ENCODE results near the gene LGI2. TPM values are rescaled to one million over a fixed set of nuclear protein-coding genes. Genes with fewer than 3 reads are reported as not detected.

LGI2 gene
- polyA plus RNA-seq, 1 of the 3 experiments (the other 2 are of a cell fraction): not detected

DNA sequence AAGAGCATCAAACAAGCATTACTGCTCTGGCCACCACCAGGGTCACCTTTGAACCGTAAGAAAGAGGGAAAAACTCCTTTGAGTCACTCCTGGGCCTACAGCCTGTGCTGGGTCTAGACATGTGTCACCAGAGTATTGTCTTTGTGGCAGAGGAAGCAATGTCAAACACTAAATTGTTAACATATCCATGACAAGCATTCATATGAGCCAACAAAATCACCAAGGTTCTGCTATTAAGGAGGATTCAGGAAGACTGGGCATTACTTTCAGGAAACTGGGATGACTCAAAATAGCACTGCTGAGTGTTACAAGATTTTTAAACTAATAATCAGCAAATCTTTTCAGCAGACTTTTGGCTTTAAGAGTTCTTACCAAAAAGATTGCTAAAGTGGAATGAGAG is 28.1 kb downstream of the LGI2 start:
- WGBS (ENCODE audit: low lambda C conversion rate): 20% methylated on average over 1 of the region's 1 CpG
- Histone ChIP-seq H4K20me1 (ENCODE audit: insufficient read depth) (no peaks in the 10 kb centered on the region), H3K79me2 (ENCODE audit: insufficient read depth) (no peaks in the 10 kb centered on the region), H3K9me3 (no peaks in the 10 kb centered on the region), H3K9ac (no peak overlapping the region), H3K4me2 (no peak overlapping the region), H3K36me3 (replicated peaks in 1 of 2; ENCODE audit: control insufficient read depth in 1 of 2, insufficient read depth in 2 of 2, low read length in 1 of 2) (no peaks in the 10 kb centered on the region), H3K27me3 (ENCODE audit: insufficient read depth) (peaks cover 30% of the 10 kb centered on the region), H3K27ac (ENCODE audit: low read depth in 2 of 2, low read length in 1 of 2) (no peak overlapping the region), H3K4me1 (ENCODE audit: control insufficient read depth in 1 of 2, insufficient read depth in 2 of 2, low read depth in 1 of 2, low read length in 1 of 2) (no peaks in the 10 kb centered on the region), H2AFZ (ENCODE audit: low read depth) (no peak overlapping the region), H3K9me2 (no peaks in the 10 kb centered on the region), H3K4me3 (ENCODE audit: low read depth in 2 of 2, low read length in 1 of 2) (no peak overlapping the region), H3F3A (replicated peaks; ENCODE audit: insufficient read depth) (no peaks in the 10 kb centered on the region)
- ChIA-PET CTCF (no interaction called here), POLR2A (no interaction called here)
- no peak for DNase-seq
- TF ChIP-seq CHD2 (IDR thresholded peaks at IDR 0.05; ENCODE audit: low read length, partially characterized antibody) (no peak), RAD21 (IDR thresholded peaks at IDR 0.05; ENCODE audit: low read length) (no peak), ELF1 (IDR thresholded peaks at IDR 0.05) (no peak), POLR2AphosphoS5 (IDR thresholded peaks at IDR 0.05; ENCODE audit: low read depth, low read length) (no peak), JUND (IDR thresholded peaks at IDR 0.05) (no peak), TCF12 (IDR thresholded peaks at IDR 0.05) (no peak), RCOR1 (IDR thresholded peaks at IDR 0.05; ENCODE audit: low read length) (no peak), TEAD4 (IDR thresholded peaks at IDR 0.05; ENCODE audit: borderline replicate concordance, insufficient read depth) (no peak), RFX5 (IDR thresholded peaks at IDR 0.05; ENCODE audit: low read length) (no peak), MEF2A (IDR thresholded peaks at IDR 0.05; ENCODE audit: borderline replicate concordance, low read depth) (no peak), TAF1 (IDR thresholded peaks at IDR 0.05; ENCODE audit: borderline replicate concordance, low read depth, low read length) (no peak), SIN3A (IDR thresholded peaks at IDR 0.05; ENCODE audit: borderline replicate concordance, low read depth, low read length) (no peak)
- TF ChIP-seq, protein P1, sequence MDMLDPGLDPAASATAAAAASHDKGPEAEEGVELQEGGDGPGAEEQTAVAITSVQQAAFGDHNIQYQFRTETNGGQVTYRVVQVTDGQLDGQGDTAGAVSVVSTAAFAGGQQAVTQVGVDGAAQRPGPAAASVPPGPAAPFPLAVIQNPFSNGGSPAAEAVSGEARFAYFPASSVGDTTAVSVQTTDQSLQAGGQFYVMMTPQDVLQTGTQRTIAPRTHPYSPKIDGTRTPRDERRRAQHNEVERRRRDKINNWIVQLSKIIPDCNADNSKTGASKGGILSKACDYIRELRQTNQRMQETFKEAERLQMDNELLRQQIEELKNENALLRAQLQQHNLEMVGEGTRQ (IDR thresholded peaks at IDR 0.05; ENCODE audit: borderline replicate concordance, low read depth, low read length): no peak
- TF ChIP-seq, protein P2, sequence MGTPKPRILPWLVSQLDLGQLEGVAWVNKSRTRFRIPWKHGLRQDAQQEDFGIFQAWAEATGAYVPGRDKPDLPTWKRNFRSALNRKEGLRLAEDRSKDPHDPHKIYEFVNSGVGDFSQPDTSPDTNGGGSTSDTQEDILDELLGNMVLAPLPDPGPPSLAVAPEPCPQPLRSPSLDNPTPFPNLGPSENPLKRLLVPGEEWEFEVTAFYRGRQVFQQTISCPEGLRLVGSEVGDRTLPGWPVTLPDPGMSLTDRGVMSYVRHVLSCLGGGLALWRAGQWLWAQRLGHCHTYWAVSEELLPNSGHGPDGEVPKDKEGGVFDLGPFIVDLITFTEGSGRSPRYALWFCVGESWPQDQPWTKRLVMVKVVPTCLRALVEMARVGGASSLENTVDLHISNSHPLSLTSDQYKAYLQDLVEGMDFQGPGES (IDR thresholded peaks at IDR 0.05; ENCODE audit: low read depth, low read length): no peak
- TF ChIP-seq, protein P3, sequence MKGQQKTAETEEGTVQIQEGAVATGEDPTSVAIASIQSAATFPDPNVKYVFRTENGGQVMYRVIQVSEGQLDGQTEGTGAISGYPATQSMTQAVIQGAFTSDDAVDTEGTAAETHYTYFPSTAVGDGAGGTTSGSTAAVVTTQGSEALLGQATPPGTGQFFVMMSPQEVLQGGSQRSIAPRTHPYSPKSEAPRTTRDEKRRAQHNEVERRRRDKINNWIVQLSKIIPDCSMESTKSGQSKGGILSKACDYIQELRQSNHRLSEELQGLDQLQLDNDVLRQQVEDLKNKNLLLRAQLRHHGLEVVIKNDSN (IDR thresholded peaks at IDR 0.05; ENCODE audit: borderline replicate concordance, low read depth): no peak
- TF ChIP-seq, protein P4, sequence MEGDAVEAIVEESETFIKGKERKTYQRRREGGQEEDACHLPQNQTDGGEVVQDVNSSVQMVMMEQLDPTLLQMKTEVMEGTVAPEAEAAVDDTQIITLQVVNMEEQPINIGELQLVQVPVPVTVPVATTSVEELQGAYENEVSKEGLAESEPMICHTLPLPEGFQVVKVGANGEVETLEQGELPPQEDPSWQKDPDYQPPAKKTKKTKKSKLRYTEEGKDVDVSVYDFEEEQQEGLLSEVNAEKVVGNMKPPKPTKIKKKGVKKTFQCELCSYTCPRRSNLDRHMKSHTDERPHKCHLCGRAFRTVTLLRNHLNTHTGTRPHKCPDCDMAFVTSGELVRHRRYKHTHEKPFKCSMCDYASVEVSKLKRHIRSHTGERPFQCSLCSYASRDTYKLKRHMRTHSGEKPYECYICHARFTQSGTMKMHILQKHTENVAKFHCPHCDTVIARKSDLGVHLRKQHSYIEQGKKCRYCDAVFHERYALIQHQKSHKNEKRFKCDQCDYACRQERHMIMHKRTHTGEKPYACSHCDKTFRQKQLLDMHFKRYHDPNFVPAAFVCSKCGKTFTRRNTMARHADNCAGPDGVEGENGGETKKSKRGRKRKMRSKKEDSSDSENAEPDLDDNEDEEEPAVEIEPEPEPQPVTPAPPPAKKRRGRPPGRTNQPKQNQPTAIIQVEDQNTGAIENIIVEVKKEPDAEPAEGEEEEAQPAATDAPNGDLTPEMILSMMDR (IDR thresholded peaks at IDR 0.05): no peak

Data from SK-N-SH (cell line).